ENCODE data around the gene ADGRG1. TPM values are rescaled to one million over a fixed set of nuclear protein-coding genes. Genes with fewer than 3 reads are reported as not detected.

The ADGRG1 gene
- total RNA-seq, 1 experiment from 2014 or later = 131 TPM

GRCh38 chr16:57637424-57637823, 9.0 kb downstream of the ADGRG1 start:
- no TSS peak for BruUV-seq (replicated peaks)
- Histone ChIP-seq H3K9me2 (ENCODE audit: insufficient read depth) (no peaks in the 10 kb centered on the region), H3K27me3 (ENCODE audit: insufficient read depth, low read depth) (no peaks in the 10 kb centered on the region), H3K9me3 (ENCODE audit: insufficient read depth, low read depth) (no peaks in the 10 kb centered on the region), H2AFZ (no peak overlapping the region), H3K79me2 (ENCODE audit: low read depth) (peaks cover 32% of the 10 kb centered on the region), H4K20me1 (ENCODE audit: insufficient read depth) (peaks cover 32% of the 10 kb centered on the region), H3K36me3 (ENCODE audit: low read depth) (peaks cover 6% of the 10 kb centered on the region; the same call in 1 of the 2 replicates), H3K4me3 (no peak overlapping the region), H3K4me2 (no peak overlapping the region), H3F3A (ENCODE audit: insufficient read depth, low read depth) (peaks cover 42% of the 10 kb centered on the region), H3K27ac (no peak overlapping the region), H3K4me1 (replicated peaks; ENCODE audit: insufficient read depth) (peaks cover 52% of the 10 kb centered on the region)
- TF ChIP-seq CTCF (conservative IDR thresholded peaks at IDR 0.05) (no peak), EZH2 (IDR thresholded peaks at IDR 0.05; ENCODE audit: low read depth) (no peak)
- POLR2A ChIA-PET (ENCODE audit: unreplicated experiment) = interaction anchor here (0.9 to 1.1 kb wide), 2 partner anchors 18 to 566 kb away, joined by 3 to 5 read pairs; no protein-coding TSS in a partner anchor
- CTCF ChIA-PET = no interaction called here
- intact Hi-C loops (cut with micrococcal nuclease; ENCODE audit: unreplicated experiment) = no loop called here
- DNase-seq = no peak

GRCh38 chr16:57637965-57638364, 9.5 kb downstream of the ADGRG1 start:
- no peak for DNase-seq
- POLR2A ChIA-PET (ENCODE audit: unreplicated experiment) = no interaction called here
- no peaks in the 10 kb centered on the region for H3K9me3 ChIP-seq (ENCODE audit: insufficient read depth, low read depth)
- peaks cover 6% of the 10 kb centered on the region; the same call in 1 of the 2 replicates for H3K36me3 ChIP-seq (ENCODE audit: low read depth)
- H3K27me3 ChIP-seq (ENCODE audit: insufficient read depth, low read depth) = no peaks in the 10 kb centered on the region
- no peak for TF ChIP-seq CTCF (conservative IDR thresholded peaks at IDR 0.05)
- TF ChIP-seq EZH2 (IDR thresholded peaks at IDR 0.05; ENCODE audit: low read depth) = no peak
- CTCF ChIA-PET = no interaction called here
- peaks cover 27% of the 10 kb centered on the region for H4K20me1 ChIP-seq (ENCODE audit: insufficient read depth)
- intact Hi-C loops (cut with micrococcal nuclease; ENCODE audit: unreplicated experiment) = no loop called here
- H3K4me1 ChIP-seq (replicated peaks; ENCODE audit: insufficient read depth) = peaks cover 52% of the 10 kb centered on the region
- H3K9me2 ChIP-seq (ENCODE audit: insufficient read depth) = no peaks in the 10 kb centered on the region
- no TSS peak for BruUV-seq (replicated peaks)
- H3F3A ChIP-seq (ENCODE audit: insufficient read depth, low read depth) = peaks cover 43% of the 10 kb centered on the region
- H3K27ac ChIP-seq = no peak overlapping the region
- no peak overlapping the region for H3K4me2 ChIP-seq
- peaks cover 26% of the 10 kb centered on the region for H3K79me2 ChIP-seq (ENCODE audit: low read depth)
- H2AFZ ChIP-seq = no peak overlapping the region
- no peak overlapping the region for H3K4me3 ChIP-seq

GRCh38 chr16:57638381-57638780, 10.0 kb downstream of the ADGRG1 start:
- Histone ChIP-seq H4K20me1 (ENCODE audit: insufficient read depth) (peaks cover 22% of the 10 kb centered on the region), H3K4me3 (no peak overlapping the region), H3F3A (ENCODE audit: insufficient read depth, low read depth) (peaks cover 44% of the 10 kb centered on the region), H3K9me3 (ENCODE audit: insufficient read depth, low read depth) (no peaks in the 10 kb centered on the region), H3K79me2 (ENCODE audit: low read depth) (peaks cover 22% of the 10 kb centered on the region), H3K36me3 (ENCODE audit: low read depth) (peaks cover 6% of the 10 kb centered on the region; the same call in 1 of the 2 replicates), H3K4me2 (no peak overlapping the region), H3K9me2 (ENCODE audit: insufficient read depth) (no peaks in the 10 kb centered on the region), H3K4me1 (replicated peaks; ENCODE audit: insufficient read depth) (peaks cover 52% of the 10 kb centered on the region), H3K27ac (no peak overlapping the region), H3K27me3 (ENCODE audit: insufficient read depth, low read depth) (no peaks in the 10 kb centered on the region), H2AFZ (no peak overlapping the region)
- CTCF ChIA-PET = no interaction called here
- DNase-seq = no peak
- TF ChIP-seq CTCF (conservative IDR thresholded peaks at IDR 0.05) (no peak), EZH2 (IDR thresholded peaks at IDR 0.05; ENCODE audit: low read depth) (no peak)
- BruUV-seq (replicated peaks) = no TSS peak
- POLR2A ChIA-PET (ENCODE audit: unreplicated experiment) = interaction anchor here (0.6 kb wide), 1 partner anchor 29 kb away, joined by 6 read pairs; no protein-coding TSS in a partner anchor
- intact Hi-C loops (cut with micrococcal nuclease; ENCODE audit: unreplicated experiment) = no loop called here
